ENCODE data around the gene MFGE8.

MFGE8 gene

DNA sequence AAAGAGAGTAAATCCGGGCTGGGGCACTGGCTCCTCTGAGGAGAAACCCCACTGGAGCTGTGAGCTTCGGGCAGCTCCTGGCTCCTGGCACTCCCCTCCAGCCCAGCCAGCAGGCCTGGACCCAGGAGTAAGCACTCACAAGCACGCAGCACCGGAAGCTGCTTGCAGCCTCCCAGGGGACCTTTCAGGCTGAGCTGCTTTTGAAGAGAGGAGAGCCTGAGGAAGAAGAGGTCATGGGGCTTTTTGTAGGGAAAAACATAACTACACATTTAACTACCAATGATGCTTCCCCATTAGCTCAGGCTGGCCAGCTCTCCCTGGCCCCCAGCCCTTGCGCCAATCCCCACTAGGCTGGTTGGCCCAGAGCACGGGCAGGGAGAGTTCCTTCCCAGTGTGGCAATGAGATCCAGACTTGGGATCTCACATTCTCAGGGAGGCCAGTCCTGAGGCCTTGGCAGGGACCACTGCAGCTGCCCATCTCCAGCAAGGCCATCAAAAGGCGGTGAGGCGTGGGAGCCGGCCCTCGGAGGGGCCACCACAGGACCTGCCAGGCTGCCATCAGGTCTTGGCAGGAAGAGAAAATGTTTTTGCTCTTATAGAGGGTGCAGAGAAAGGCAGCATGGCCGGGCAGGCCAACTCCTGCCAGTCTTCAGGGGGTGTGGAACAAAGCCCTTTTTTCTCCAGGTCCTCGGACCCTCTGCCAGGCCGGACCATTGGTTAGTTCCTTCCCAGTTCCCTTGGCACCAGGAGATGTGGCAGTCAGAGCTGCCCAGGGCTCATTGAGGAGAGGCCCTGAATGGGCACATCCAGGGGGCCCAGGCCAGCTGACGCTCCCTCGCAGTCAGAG is 41.5 kb upstream of the MFGE8 start:
- no peak overlapping the region for H3K27ac ChIP-seq

GRCh38 chr15:88950600-88951160 is 37.5 kb upstream of the MFGE8 start:
- H3K9me3 ChIP-seq (ENCODE audit: control insufficient read depth, low read length): no peaks in the 10 kb centered on the region
- no peaks in the 10 kb centered on the region for H3K4me1 ChIP-seq
- no peaks in the 10 kb centered on the region for H3K79me2 ChIP-seq
- no peak overlapping the region for H3K4me3 ChIP-seq (ENCODE audit: low read depth, low read length)
- TF ChIP-seq, protein P1, sequence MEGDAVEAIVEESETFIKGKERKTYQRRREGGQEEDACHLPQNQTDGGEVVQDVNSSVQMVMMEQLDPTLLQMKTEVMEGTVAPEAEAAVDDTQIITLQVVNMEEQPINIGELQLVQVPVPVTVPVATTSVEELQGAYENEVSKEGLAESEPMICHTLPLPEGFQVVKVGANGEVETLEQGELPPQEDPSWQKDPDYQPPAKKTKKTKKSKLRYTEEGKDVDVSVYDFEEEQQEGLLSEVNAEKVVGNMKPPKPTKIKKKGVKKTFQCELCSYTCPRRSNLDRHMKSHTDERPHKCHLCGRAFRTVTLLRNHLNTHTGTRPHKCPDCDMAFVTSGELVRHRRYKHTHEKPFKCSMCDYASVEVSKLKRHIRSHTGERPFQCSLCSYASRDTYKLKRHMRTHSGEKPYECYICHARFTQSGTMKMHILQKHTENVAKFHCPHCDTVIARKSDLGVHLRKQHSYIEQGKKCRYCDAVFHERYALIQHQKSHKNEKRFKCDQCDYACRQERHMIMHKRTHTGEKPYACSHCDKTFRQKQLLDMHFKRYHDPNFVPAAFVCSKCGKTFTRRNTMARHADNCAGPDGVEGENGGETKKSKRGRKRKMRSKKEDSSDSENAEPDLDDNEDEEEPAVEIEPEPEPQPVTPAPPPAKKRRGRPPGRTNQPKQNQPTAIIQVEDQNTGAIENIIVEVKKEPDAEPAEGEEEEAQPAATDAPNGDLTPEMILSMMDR (IDR thresholded peaks at IDR 0.05): no peak
- no peaks in the 10 kb centered on the region for H3K36me3 ChIP-seq (ENCODE audit: control insufficient read depth, insufficient read depth, low read length)
- no peaks in the 10 kb centered on the region for H3K27me3 ChIP-seq (ENCODE audit: control insufficient read depth, insufficient read depth, low read length)
- H3K4me2 ChIP-seq (ENCODE audit: low read length): no peak overlapping the region
- H3K27ac ChIP-seq: no peak overlapping the region
- no peak overlapping the region for H2AFZ ChIP-seq
- no peak overlapping the region for H3K9ac ChIP-seq

More for the DNA sequence above, 41.5 kb upstream of the MFGE8 start:
- Histone ChIP-seq H3K9me3 (ENCODE audit: control insufficient read depth, low read length) (no peaks in the 10 kb centered on the region), H3K36me3 (ENCODE audit: control insufficient read depth, insufficient read depth, low read length) (no peaks in the 10 kb centered on the region), H3K4me2 (ENCODE audit: low read length) (no peak overlapping the region), H3K9ac (no peak overlapping the region), H3K27me3 (ENCODE audit: control insufficient read depth, insufficient read depth, low read length) (no peaks in the 10 kb centered on the region), H3K4me3 (ENCODE audit: low read depth, low read length) (no peak overlapping the region), H3K79me2 (no peaks in the 10 kb centered on the region), H3K4me1 (no peaks in the 10 kb centered on the region), H2AFZ (no peak overlapping the region)
- TF ChIP-seq, protein P1 (IDR thresholded peaks at IDR 0.05): no peak

- no peak overlapping the region for H3K4me3 ChIP-seq (ENCODE audit: low read depth, low read length)
- H3K27me3 ChIP-seq (ENCODE audit: control insufficient read depth, insufficient read depth, low read length): no peaks in the 10 kb centered on the region
- no peak overlapping the region for H3K27ac ChIP-seq
- TF ChIP-seq, protein P1 (IDR thresholded peaks at IDR 0.05): no peak
- H2AFZ ChIP-seq: no peak overlapping the region
- H3K9me3 ChIP-seq (ENCODE audit: control insufficient read depth, low read length): no peaks in the 10 kb centered on the region
- no peaks in the 10 kb centered on the region for H3K36me3 ChIP-seq (ENCODE audit: control insufficient read depth, insufficient read depth, low read length)
- H3K4me1 ChIP-seq: no peaks in the 10 kb centered on the region
- H3K4me2 ChIP-seq (ENCODE audit: low read length): no peak overlapping the region
- no peak overlapping the region for H3K9ac ChIP-seq
- H3K79me2 ChIP-seq: no peaks in the 10 kb centered on the region
These were observed 36.7 kb upstream of the MFGE8 start for GRCh38 chr15:88949734-88950400.

- TF ChIP-seq, protein P1 (IDR thresholded peaks at IDR 0.05): no peak
- no peak overlapping the region for H3K27ac ChIP-seq
- no peaks in the 10 kb centered on the region for H3K9me3 ChIP-seq (ENCODE audit: control insufficient read depth, low read length)
- H3K4me2 ChIP-seq (ENCODE audit: low read length): no peak overlapping the region
- no peaks in the 10 kb centered on the region for H3K36me3 ChIP-seq (ENCODE audit: control insufficient read depth, insufficient read depth, low read length)
- H2AFZ ChIP-seq: no peak overlapping the region
- no peak overlapping the region for H3K9ac ChIP-seq
- H3K27me3 ChIP-seq (ENCODE audit: control insufficient read depth, insufficient read depth, low read length): no peaks in the 10 kb centered on the region
- H3K4me3 ChIP-seq (ENCODE audit: low read depth, low read length): no peak overlapping the region
- H3K79me2 ChIP-seq: no peaks in the 10 kb centered on the region
- no peaks in the 10 kb centered on the region for H3K4me1 ChIP-seq
These were observed 27.0 kb upstream of the MFGE8 start for GRCh38 chr15:88940110-88940675.
